ENCODE data around the gene MRPS5.
"Not testable (repeated sequence)": the region's sequence is repeated elsewhere in the genome, so short reads cannot be mapped to it uniquely, and the experiment has no call there.

The MRPS5 gene
- total RNA-seq, result 7.3 to 14.4 reads per million in 2 experiments

GRCh38 chr2:95121407-95122196 is at the start of gene MRPS5:
Gene MRPS5 (minus strand): TSS chr2:95121808. CDS start chr2:95121791, 17 bp downstream.
- DNase-seq (ENCODE audit: low read depth), result peak; percentile 66

GRCh38 chr2:95166065-95166763 is 44.6 kb upstream of the MRPS5 start:
- no peak for DNase-seq (ENCODE audit: low read depth)

GRCh38 chr2:95165371-95166064 is 43.9 kb upstream of the MRPS5 start, which contains the start of gene ZNF2:
Gene ZNF2 (plus strand): TSS chr2:95165809. CDS start chr2:95176227, 10,418 bp downstream.
- peak; percentile 98 for DNase-seq (ENCODE audit: low read depth)

GRCh38 chr2:95165030-95165370 is 43.4 kb upstream of the MRPS5 start:
- no peak for DNase-seq (ENCODE audit: low read depth)

- peak; percentile 66 for DNase-seq (ENCODE audit: low read depth)
Measured at GRCh38 chr2:95159690-95160449, 38.3 kb upstream of the MRPS5 start, which contains the start of gene ZNF514. Gene ZNF514 (minus strand): TSS chr2:95159848. CDS start chr2:95153253, 6,595 bp downstream.

- DNase-seq (ENCODE audit: low read depth), result no peak
Measured at GRCh38 chr2:95158891-95159619, 37.4 kb upstream of the MRPS5 start.

- DNase-seq (ENCODE audit: low read depth), result no peak
Measured at GRCh38 chr2:95158441-95158840, 36.8 kb upstream of the MRPS5 start.

- no peak for DNase-seq (ENCODE audit: low read depth)
Measured at GRCh38 chr2:95149397-95149984, 27.9 kb upstream of the MRPS5 start.

- DNase-seq (ENCODE audit: low read depth), result no peak
Measured at GRCh38 chr2:95143838-95144237, 22.2 kb upstream of the MRPS5 start.

- DNase-seq (ENCODE audit: low read depth), result no peak
Measured at GRCh38 chr2:95138702-95139101, 17.1 kb upstream of the MRPS5 start.

GRCh38 chr2:95122197-95122551 is 566 bp upstream of the MRPS5 start:
- DNase-seq (ENCODE audit: low read depth), result no peak

GRCh38 chr2:95121093-95121406 is 558 bp downstream of the MRPS5 start:
- DNase-seq (ENCODE audit: low read depth), result no peak

- DNase-seq (ENCODE audit: low read depth), result peak; percentile 67
Measured at GRCh38 chr2:95115418-95115817, 6.2 kb downstream of the MRPS5 start.

GRCh38 chr2:95113464-95113863 is 8.1 kb downstream of the MRPS5 start:
- no peak for DNase-seq (ENCODE audit: low read depth)

GRCh38 chr2:95110395-95110794 is 11.2 kb downstream of the MRPS5 start:
- no peak for DNase-seq (ENCODE audit: low read depth)

- no peak for DNase-seq (ENCODE audit: low read depth)
Measured at GRCh38 chr2:95109260-95109659, 12.3 kb downstream of the MRPS5 start.

GRCh38 chr2:95106081-95106480 is 15.5 kb downstream of the MRPS5 start:
- DNase-seq (ENCODE audit: low read depth), result no peak

- no peak for DNase-seq (ENCODE audit: low read depth)
Measured at GRCh38 chr2:95104606-95105005, 17.0 kb downstream of the MRPS5 start.

GRCh38 chr2:95099910-95100309 is 21.7 kb downstream of the MRPS5 start:
- DNase-seq (ENCODE audit: low read depth), result no peak

- not testable (repeated sequence) for DNase-seq (ENCODE audit: low read depth)
Measured at GRCh38 chr2:95098273-95098672, 23.3 kb downstream of the MRPS5 start.
